ENCODE measurements around the gene RASA1.

RASA1 gene

GRCh38 chr5:87361536-87362213 is 94.0 kb downstream of the RASA1 start:
- DNase-seq, result no peak

GRCh38 chr5:87367243-87367642 is 99.6 kb downstream of the RASA1 start:
- DNase-seq, result no peak

GRCh38 chr5:87368601-87369000 is 100.9 kb downstream of the RASA1 start:
- no peak for DNase-seq

GRCh38 chr5:87369431-87369830 is 101.7 kb downstream of the RASA1 start:
- DNase-seq, result no peak

- no peak for DNase-seq
These were observed 105.0 kb downstream of the RASA1 start for GRCh38 chr5:87372705-87373104.

GRCh38 chr5:87382224-87382623 is 114.5 kb downstream of the RASA1 start:
- no peak for DNase-seq

- DNase-seq, result no peak
These were observed 115.5 kb downstream of the RASA1 start for GRCh38 chr5:87383216-87383615.

- no peak for DNase-seq
These were observed 118.1 kb downstream of the RASA1 start for GRCh38 chr5:87385802-87386201.

- DNase-seq, result no peak
These were observed 120.4 kb downstream of the RASA1 start for GRCh38 chr5:87388129-87388528.

- DNase-seq, result no peak
These were observed 121.8 kb downstream of the RASA1 start for GRCh38 chr5:87389296-87390034.

- no peak for DNase-seq
These were observed 122.4 kb downstream of the RASA1 start for GRCh38 chr5:87390075-87390474.

GRCh38 chr5:87390576-87391199 is 123.0 kb downstream of the RASA1 start:
- DNase-seq, result no peak

- DNase-seq, result no peak
These were observed 124.5 kb downstream of the RASA1 start for GRCh38 chr5:87392170-87392569.

- no peak for DNase-seq
These were observed 125.1 kb downstream of the RASA1 start for GRCh38 chr5:87392801-87393200.

GRCh38 chr5:87393331-87393730 is 125.6 kb downstream of the RASA1 start:
- DNase-seq, result no peak

- DNase-seq, result no peak
These were observed 126.9 kb downstream of the RASA1 start for GRCh38 chr5:87394411-87395165.

GRCh38 chr5:87398981-87399614 is 131.4 kb downstream of the RASA1 start:
- no peak for DNase-seq

- DNase-seq, result no peak
These were observed 132.0 kb downstream of the RASA1 start for GRCh38 chr5:87399720-87400119.

- no peak for DNase-seq
These were observed 132.7 kb downstream of the RASA1 start for GRCh38 chr5:87400305-87400899.

- DNase-seq, result no peak
These were observed 133.9 kb downstream of the RASA1 start for GRCh38 chr5:87401626-87402025.

- DNase-seq, result no peak
These were observed 135.7 kb downstream of the RASA1 start for GRCh38 chr5:87403409-87403808.

- DNase-seq, result no peak
These were observed 136.2 kb downstream of the RASA1 start for GRCh38 chr5:87403899-87404298.
